ENCODE measurements around the gene BRI3.

Gene BRI3

GRCh38 chr7:98240961-98241673 lies 40.4 kb upstream of the BRI3 start:
- peak; percentile 80 for DNase-seq (ENCODE audit: insufficient read length)
- peak; percentile 72 for FAIRE-seq
- no peak for TF ChIP-seq POLR2AphosphoS5 (IDR thresholded peaks at IDR 0.05; ENCODE audit: low read depth, low read length)
- no peak for TF ChIP-seq TAF1 (IDR thresholded peaks at IDR 0.05; ENCODE audit: borderline replicate concordance, low read depth, low read length)
- TF ChIP-seq POLR2A (IDR thresholded peaks at IDR 0.05; ENCODE audit: low read depth, low read length), result no peak

DNA sequence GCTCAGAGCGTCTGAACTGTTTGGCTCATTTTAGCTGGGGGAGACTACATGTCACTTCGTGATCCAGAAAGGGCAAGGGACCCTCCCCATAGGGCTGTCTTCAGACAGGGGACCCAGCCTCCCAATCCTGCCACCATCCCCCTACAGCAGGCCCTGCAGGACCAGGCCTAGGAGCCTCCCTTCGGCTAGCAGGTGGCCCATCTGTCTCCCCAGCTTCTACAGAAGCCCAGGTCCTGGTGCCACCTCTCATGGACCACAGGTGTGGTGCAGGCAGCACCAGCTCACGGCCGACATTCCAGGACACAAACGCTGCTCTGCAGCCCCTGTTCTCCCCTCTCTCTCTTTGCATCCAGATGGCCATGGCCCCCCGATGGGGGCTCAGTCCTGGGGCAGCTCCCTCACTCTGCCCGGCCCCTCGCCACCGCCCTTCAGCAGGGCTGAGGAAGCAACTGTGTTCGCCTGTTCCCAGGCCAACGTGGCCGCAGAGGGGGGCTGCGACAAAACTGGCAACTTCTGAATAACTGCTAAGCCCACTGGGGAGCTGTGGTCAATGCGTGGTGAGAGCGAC lies 39.7 kb upstream of the BRI3 start:
- FAIRE-seq (no peak), DNase-seq (ENCODE audit: insufficient read length) (no peak)
- no peak for TF ChIP-seq TAF1 (IDR thresholded peaks at IDR 0.05; ENCODE audit: borderline replicate concordance, low read depth, low read length)
- TF ChIP-seq POLR2A (IDR thresholded peaks at IDR 0.05; ENCODE audit: low read depth, low read length), result no peak
- no peak for TF ChIP-seq POLR2AphosphoS5 (IDR thresholded peaks at IDR 0.05; ENCODE audit: low read depth, low read length)

- TF ChIP-seq POLR2AphosphoS5 (IDR thresholded peaks at IDR 0.05; ENCODE audit: low read depth, low read length), result no peak
- TF ChIP-seq POLR2A (IDR thresholded peaks at IDR 0.05; ENCODE audit: low read depth, low read length), result no peak
- no peak for TF ChIP-seq TAF1 (IDR thresholded peaks at IDR 0.05; ENCODE audit: borderline replicate concordance, low read depth, low read length)
- FAIRE-seq (peak; percentile 67), DNase-seq (ENCODE audit: insufficient read length) (no peak)
Observed at GRCh38 chr7:98242342-98242741, 39.1 kb upstream of the BRI3 start.

DNA sequence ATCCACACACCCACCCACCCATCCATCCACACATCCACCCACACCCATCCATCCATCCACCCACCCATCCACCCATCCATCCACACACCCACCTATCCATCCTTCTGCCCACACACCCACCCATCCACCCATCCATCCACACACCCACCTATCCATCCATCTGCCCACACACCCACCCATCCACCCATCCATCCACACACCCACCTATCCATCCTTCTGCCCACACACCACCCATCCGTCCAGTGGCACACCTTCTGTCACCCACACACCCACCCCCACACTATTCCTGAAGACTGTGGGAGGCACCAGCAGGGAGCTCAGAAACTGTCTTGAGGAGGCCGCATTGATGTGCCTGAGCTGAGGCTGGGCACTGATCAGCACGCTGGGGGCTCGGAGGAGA lies 38.6 kb upstream of the BRI3 start:
- DNase-seq (ENCODE audit: insufficient read length) (no peak), FAIRE-seq (no peak)
- TF ChIP-seq POLR2A (IDR thresholded peaks at IDR 0.05; ENCODE audit: low read depth, low read length) (no peak), TAF1 (IDR thresholded peaks at IDR 0.05; ENCODE audit: borderline replicate concordance, low read depth, low read length) (no peak), POLR2AphosphoS5 (IDR thresholded peaks at IDR 0.05; ENCODE audit: low read depth, low read length) (no peak)

DNA sequence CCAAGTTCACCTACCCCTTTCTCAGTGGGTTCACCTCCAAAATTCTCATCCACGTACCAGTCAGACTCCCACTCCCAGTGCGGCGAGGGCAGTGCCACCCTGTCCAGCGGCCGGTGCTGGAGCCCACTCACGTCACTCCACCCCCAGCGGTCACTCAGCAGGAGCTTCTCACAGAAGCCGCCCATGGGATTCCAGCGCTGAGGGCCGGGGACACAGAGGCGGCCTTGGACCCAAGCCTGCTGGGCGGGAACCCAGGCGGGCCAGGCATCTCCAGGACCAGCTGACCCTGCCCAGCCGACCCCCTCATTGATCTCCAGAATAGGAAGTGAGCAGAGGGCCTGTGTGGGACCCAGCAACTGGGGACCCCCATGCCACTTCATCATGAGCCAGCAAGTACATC lies 36.6 kb upstream of the BRI3 start:
- FAIRE-seq (no peak), DNase-seq (ENCODE audit: insufficient read length) (no peak)
- TF ChIP-seq POLR2A (IDR thresholded peaks at IDR 0.05; ENCODE audit: low read depth, low read length), result no peak
- TF ChIP-seq POLR2AphosphoS5 (IDR thresholded peaks at IDR 0.05; ENCODE audit: low read depth, low read length), result no peak
- no peak for TF ChIP-seq TAF1 (IDR thresholded peaks at IDR 0.05; ENCODE audit: borderline replicate concordance, low read depth, low read length)

DNA sequence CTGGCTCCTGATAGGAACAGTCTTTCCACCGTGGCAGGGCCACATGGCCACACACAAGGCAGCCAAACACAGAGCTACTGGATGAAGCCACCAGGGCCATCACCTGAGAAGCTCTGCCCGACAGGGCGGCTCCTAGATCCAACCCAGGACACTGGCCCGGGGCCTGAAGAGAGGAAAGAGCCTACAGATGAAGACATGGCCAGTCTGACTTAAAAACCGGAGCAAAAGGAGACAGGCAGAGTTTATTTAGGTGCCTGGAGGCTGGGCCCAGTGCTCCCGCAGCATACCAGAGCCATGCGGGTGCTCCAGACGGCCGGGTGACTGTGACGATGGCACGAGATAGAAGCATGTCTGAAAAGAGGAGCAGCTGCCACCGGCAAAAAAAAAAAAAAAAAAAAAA lies 33.3 kb upstream of the BRI3 start:
- TF ChIP-seq POLR2AphosphoS5 (IDR thresholded peaks at IDR 0.05; ENCODE audit: low read depth, low read length) (no peak), POLR2A (IDR thresholded peaks at IDR 0.05; ENCODE audit: low read depth, low read length) (no peak), TAF1 (IDR thresholded peaks at IDR 0.05; ENCODE audit: borderline replicate concordance, low read depth, low read length) (no peak)
- FAIRE-seq, result no peak
- DNase-seq (ENCODE audit: insufficient read length), result no peak

- TF ChIP-seq TAF1 (IDR thresholded peaks at IDR 0.05; ENCODE audit: borderline replicate concordance, low read depth, low read length) (no peak), POLR2AphosphoS5 (IDR thresholded peaks at IDR 0.05; ENCODE audit: low read depth, low read length) (no peak), POLR2A (IDR thresholded peaks at IDR 0.05; ENCODE audit: low read depth, low read length) (no peak)
- FAIRE-seq, result no peak
- no peak for DNase-seq (ENCODE audit: insufficient read length)
Observed at GRCh38 chr7:98249106-98249505, 32.4 kb upstream of the BRI3 start.

GRCh38 chr7:98250789-98251188 lies 30.7 kb upstream of the BRI3 start:
- DNase-seq (ENCODE audit: insufficient read length), result no peak
- FAIRE-seq, result peak; percentile 17
- TF ChIP-seq POLR2A (IDR thresholded peaks at IDR 0.05; ENCODE audit: low read depth, low read length), result peak; percentile 59; the same call in 1 of the 2 replicates
- TF ChIP-seq POLR2AphosphoS5 (IDR thresholded peaks at IDR 0.05; ENCODE audit: low read depth, low read length), result no peak
- TF ChIP-seq TAF1 (IDR thresholded peaks at IDR 0.05; ENCODE audit: borderline replicate concordance, low read depth, low read length), result peak; percentile 34; the same call in 1 of the 2 replicates

DNA sequence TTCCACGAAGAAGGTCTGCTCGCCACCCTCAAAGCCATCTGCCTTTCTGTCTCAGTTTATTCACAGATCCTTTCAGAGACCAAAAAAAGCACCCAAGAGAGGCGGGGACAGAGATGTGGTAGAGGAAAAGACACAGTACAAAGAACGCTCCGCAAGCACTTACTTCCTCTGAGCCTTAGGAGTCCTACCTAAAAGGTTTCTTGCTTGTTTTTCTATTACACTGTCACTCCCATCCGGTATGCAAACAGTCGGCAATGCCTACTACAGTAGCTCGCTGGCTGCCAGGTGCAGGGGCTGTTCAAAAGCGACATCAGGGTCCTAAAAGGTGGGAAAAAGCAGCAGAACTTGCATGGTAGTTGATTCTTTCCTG lies 30.3 kb upstream of the BRI3 start:
- DNase-seq (ENCODE audit: insufficient read length) (no peak), FAIRE-seq (no peak)
- TF ChIP-seq TAF1 (IDR thresholded peaks at IDR 0.05; ENCODE audit: borderline replicate concordance, low read depth, low read length) (no peak), POLR2AphosphoS5 (IDR thresholded peaks at IDR 0.05; ENCODE audit: low read depth, low read length) (no peak), POLR2A (IDR thresholded peaks at IDR 0.05; ENCODE audit: low read depth, low read length) (no peak)

DNA sequence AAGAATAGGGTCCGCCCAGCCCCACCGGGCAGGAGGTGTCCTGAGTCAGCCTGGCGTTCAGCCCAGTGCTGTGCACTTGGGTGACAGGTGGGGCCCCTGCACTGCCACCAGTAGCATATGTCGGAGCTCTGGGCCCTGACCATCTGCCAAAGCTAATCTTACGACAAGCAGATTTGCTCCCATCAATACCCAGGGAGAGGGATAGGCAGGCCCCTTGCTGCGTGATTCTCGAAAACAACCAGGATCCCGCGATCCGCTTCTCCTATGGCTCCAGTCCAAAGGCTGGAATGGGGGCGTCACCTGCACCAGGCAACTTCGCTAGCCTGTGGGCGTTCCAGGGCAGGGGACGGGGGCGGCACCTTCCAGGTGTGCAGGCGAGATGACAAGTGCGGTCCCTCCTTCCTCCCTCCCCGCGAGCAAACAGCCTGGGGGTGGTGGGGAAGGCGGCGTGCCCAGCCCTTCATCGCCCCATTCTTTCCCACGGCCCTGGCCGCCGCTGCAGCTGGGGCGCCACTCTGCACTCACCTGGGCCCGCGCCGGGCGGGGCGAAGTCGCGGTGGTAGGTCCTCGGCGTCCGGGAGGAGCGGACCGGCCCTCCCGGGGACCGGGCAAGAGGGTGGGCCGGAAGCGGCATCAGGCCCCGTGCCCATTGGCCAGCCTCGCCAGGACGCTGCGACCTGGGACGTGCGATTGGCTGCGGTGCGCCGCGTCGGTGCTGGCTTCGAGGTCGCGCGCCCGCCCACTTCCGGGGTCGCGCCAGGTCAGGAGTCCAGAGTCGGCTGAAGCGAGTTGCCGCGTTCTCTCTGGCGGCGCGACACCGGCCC lies 29.7 kb upstream of the BRI3 start, which contains the start of gene TECPR1:
TECPR1 (minus strand) TSS at position 632 of the 824 bp plus-strand sequence. CDS start 6,086 bp downstream, outside the sequence.
- TF ChIP-seq POLR2AphosphoS5 (IDR thresholded peaks at IDR 0.05; ENCODE audit: low read depth, low read length) (peak; percentile 41; the same call in 1 of the 2 replicates), TAF1 (IDR thresholded peaks at IDR 0.05; ENCODE audit: borderline replicate concordance, low read depth, low read length) (no peak), POLR2A (IDR thresholded peaks at IDR 0.05; ENCODE audit: low read depth, low read length) (peak; percentile 72; the same call in 1 of the 2 replicates)
- FAIRE-seq, result peak; percentile 98
- DNase-seq (ENCODE audit: insufficient read length), result peak; percentile 100

DNA sequence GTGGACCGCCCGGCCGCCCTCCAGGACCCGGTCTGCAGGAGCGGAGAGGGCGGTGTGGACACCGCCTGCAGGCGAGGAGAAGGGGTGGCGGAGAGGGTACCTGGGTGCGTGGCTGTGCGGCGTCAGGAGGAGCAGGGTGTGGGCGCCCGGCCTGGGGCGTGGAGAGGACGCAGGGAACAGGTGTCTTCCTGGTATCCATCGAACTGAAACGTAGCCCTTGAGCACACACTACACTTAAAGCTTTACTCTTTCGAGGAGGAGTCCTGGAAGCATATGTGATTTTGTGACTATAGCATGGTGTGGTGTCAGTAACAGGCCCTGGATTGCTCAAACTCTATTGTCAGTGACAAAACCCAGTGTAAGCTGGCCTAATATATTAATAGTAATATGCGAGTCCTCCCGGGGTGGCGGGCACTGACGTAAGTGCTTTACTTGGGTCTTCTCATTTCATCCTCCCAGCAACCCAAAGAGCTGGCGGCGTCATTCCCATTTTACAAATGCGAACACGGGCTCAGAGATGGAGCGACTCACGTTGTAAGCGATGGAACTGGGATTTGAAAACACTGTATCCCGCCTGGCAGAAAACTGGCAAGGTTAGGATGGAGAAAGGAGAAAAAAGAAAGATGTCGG lies 28.9 kb upstream of the BRI3 start:
- FAIRE-seq (no peak), DNase-seq (ENCODE audit: insufficient read length) (no peak)
- TF ChIP-seq POLR2A (IDR thresholded peaks at IDR 0.05; ENCODE audit: low read depth, low read length), result no peak
- TF ChIP-seq TAF1 (IDR thresholded peaks at IDR 0.05; ENCODE audit: borderline replicate concordance, low read depth, low read length), result no peak
- no peak for TF ChIP-seq POLR2AphosphoS5 (IDR thresholded peaks at IDR 0.05; ENCODE audit: low read depth, low read length)

Data from GM12892 (cell line).